ENCODE measurements around the gene COBL.

The COBL gene

DNA sequence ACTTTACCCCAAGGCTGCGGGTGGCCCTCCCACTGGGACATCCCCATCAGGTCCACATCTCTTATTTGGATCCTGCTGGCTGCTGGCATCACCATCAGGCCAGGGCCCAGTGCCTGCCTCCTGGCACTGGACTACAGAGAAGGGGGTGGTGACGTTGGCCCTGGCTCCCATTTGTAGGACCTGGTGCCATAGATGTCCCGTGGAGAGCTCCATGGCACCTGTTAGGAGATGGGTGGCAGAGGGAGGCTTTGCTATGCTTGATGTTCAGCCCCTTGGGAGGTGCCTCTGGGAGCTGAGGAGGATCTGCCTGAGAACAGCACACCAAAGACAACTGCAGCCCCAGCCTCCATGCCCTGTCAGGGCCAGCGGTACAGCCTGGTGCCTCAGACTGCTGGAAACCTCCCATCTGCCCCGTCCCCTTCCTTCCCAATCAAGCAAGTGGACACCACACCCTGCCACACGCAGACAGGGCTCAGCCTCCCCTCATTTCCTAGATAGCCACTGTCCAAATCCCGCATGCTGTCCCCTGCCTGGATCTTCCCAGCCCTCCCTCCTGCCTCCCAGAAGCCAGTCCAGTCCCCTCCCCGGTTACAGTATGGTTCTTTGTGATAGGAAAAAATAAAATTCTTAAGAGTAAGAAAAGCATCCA, 303.9 kb downstream of the COBL start:
- no peak for TF ChIP-seq EZH2phosphoT487 (IDR thresholded peaks at IDR 0.05; ENCODE audit: borderline replicate concordance, low read length)
- TF ChIP-seq, protein P1, sequence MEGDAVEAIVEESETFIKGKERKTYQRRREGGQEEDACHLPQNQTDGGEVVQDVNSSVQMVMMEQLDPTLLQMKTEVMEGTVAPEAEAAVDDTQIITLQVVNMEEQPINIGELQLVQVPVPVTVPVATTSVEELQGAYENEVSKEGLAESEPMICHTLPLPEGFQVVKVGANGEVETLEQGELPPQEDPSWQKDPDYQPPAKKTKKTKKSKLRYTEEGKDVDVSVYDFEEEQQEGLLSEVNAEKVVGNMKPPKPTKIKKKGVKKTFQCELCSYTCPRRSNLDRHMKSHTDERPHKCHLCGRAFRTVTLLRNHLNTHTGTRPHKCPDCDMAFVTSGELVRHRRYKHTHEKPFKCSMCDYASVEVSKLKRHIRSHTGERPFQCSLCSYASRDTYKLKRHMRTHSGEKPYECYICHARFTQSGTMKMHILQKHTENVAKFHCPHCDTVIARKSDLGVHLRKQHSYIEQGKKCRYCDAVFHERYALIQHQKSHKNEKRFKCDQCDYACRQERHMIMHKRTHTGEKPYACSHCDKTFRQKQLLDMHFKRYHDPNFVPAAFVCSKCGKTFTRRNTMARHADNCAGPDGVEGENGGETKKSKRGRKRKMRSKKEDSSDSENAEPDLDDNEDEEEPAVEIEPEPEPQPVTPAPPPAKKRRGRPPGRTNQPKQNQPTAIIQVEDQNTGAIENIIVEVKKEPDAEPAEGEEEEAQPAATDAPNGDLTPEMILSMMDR (IDR thresholded peaks at IDR 0.05; ENCODE audit: low read depth, low read length, poor library complexity, severe bottlenecking): no peak
- Histone ChIP-seq H3K27me3 (ENCODE audit: control insufficient read depth, low read length) (no peaks in the 10 kb centered on the region), H3F3A (ENCODE audit: control insufficient read depth, insufficient read depth) (no peaks in the 10 kb centered on the region)

DNA sequence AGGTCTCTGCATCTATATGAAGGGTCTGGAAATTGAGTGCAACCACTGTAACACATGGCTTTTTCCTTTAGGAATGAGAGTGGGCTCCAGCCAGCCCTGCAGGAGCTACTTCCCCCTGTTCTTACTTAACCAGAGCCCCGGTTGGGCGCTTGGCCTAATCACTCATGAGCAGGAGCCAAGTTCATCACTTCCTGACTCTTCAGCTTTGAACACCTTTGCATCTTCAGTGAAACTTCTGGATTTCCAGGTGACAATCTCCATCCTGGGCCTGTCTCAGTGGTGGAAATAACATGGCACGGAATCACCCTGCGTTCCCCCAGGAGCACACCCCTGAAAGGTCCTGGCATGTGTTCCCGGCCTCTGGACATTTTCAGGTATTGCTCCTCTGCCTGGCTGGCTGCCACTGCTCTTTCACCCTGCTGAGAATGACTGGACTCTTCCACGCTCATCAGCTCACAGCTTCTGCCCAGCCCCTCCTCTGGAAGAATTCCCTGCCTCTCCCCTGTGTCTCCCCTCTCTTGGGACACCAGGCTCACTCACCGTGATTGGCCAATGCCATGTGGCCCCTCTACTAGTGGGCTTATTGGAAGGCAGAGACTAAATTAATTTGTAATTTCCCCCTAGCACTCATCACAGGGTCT, 304.8 kb downstream of the COBL start:
- no peaks in the 10 kb centered on the region for H3K4me1 ChIP-seq (ENCODE audit: control insufficient read depth, low read length)

More for the DNA sequence above, 303.9 kb downstream of the COBL start:
- no peak overlapping the region for H3K4me3 ChIP-seq (ENCODE audit: low read length)
- no peaks in the 10 kb centered on the region for H3K4me1 ChIP-seq (ENCODE audit: control insufficient read depth, low read length)
- H4K20me1 ChIP-seq (ENCODE audit: control insufficient read depth, insufficient read depth, low read depth, low read length): no peaks in the 10 kb centered on the region
- H3K79me2 ChIP-seq (ENCODE audit: control insufficient read depth, low read length): no peaks in the 10 kb centered on the region
- no peaks in the 10 kb centered on the region for H3K36me3 ChIP-seq (ENCODE audit: control insufficient read depth, low read length)
- no peaks in the 10 kb centered on the region for H3K9me2 ChIP-seq (replicated peaks; ENCODE audit: control insufficient read depth, low read length)
- H3K27ac ChIP-seq (ENCODE audit: low read depth, low read length): no peak overlapping the region
- no peaks in the 10 kb centered on the region for H3K9me3 ChIP-seq (ENCODE audit: control insufficient read depth, insufficient read depth, low read length)
- no peak overlapping the region for H3K4me2 ChIP-seq (ENCODE audit: low read length)

DNA sequence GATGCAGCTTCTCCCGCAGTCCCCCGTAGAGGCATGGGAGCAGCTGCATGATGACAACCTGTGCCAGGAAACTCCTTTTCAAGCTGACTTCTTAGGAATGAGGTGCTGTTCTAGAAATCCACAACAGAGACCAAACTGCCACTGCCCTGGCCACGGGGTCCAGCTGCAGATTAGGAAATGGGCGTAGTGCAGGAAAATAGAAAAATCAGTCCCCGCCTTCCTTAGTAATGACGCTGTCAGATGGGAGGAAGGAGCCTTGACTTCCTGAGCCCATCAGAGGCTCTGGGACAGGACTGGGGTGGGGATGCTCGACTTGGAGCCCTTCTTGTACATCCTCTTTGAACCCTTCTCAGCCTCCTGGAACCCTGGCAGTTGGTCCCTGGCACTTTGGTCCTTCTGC, 306.1 kb downstream of the COBL start:
- no peaks in the 10 kb centered on the region for H3K4me1 ChIP-seq (ENCODE audit: control insufficient read depth, low read length)

More for the DNA sequence above, 304.8 kb downstream of the COBL start:
- no peaks in the 10 kb centered on the region for H3K36me3 ChIP-seq (ENCODE audit: control insufficient read depth, low read length)
- H3K9me2 ChIP-seq (replicated peaks; ENCODE audit: control insufficient read depth, low read length): no peaks in the 10 kb centered on the region
- H4K20me1 ChIP-seq (ENCODE audit: control insufficient read depth, insufficient read depth, low read depth, low read length): no peaks in the 10 kb centered on the region
- no peaks in the 10 kb centered on the region for H3K9me3 ChIP-seq (ENCODE audit: control insufficient read depth, insufficient read depth, low read length)
- no peaks in the 10 kb centered on the region for H3F3A ChIP-seq (ENCODE audit: control insufficient read depth, insufficient read depth)
- TF ChIP-seq, protein P1 (IDR thresholded peaks at IDR 0.05; ENCODE audit: low read depth, low read length, poor library complexity, severe bottlenecking): no peak
- TF ChIP-seq EZH2phosphoT487 (IDR thresholded peaks at IDR 0.05; ENCODE audit: borderline replicate concordance, low read length): no peak
- H3K27ac ChIP-seq (ENCODE audit: low read depth, low read length): no peak overlapping the region
- no peaks in the 10 kb centered on the region for H3K79me2 ChIP-seq (ENCODE audit: control insufficient read depth, low read length)
- no peak overlapping the region for H3K4me3 ChIP-seq (ENCODE audit: low read length)
- H3K4me2 ChIP-seq (ENCODE audit: low read length): no peak overlapping the region
- no peaks in the 10 kb centered on the region for H3K27me3 ChIP-seq (ENCODE audit: control insufficient read depth, low read length)

More for the DNA sequence above, 306.1 kb downstream of the COBL start:
- no peak overlapping the region for H3K27ac ChIP-seq (ENCODE audit: low read depth, low read length)
- H4K20me1 ChIP-seq (ENCODE audit: control insufficient read depth, insufficient read depth, low read depth, low read length): no peaks in the 10 kb centered on the region
- no peaks in the 10 kb centered on the region for H3K27me3 ChIP-seq (ENCODE audit: control insufficient read depth, low read length)
- no peak overlapping the region for H3K4me2 ChIP-seq (ENCODE audit: low read length)
- no peaks in the 10 kb centered on the region for H3K79me2 ChIP-seq (ENCODE audit: control insufficient read depth, low read length)
- TF ChIP-seq, protein P1 (IDR thresholded peaks at IDR 0.05; ENCODE audit: low read depth, low read length, poor library complexity, severe bottlenecking): no peak
- TF ChIP-seq EZH2phosphoT487 (IDR thresholded peaks at IDR 0.05; ENCODE audit: borderline replicate concordance, low read length): no peak
- no peaks in the 10 kb centered on the region for H3K9me2 ChIP-seq (replicated peaks; ENCODE audit: control insufficient read depth, low read length)
- H3K9me3 ChIP-seq (ENCODE audit: control insufficient read depth, insufficient read depth, low read length): no peaks in the 10 kb centered on the region
- no peaks in the 10 kb centered on the region for H3F3A ChIP-seq (ENCODE audit: control insufficient read depth, insufficient read depth)
- H3K4me3 ChIP-seq (ENCODE audit: low read length): no peak overlapping the region
- H3K36me3 ChIP-seq (ENCODE audit: control insufficient read depth, low read length): no peaks in the 10 kb centered on the region
